ENCODE results near the gene ILKAP. TPM values are rescaled to one million over a fixed set of nuclear protein-coding genes. Genes with fewer than 3 reads are reported as not detected.

ILKAP gene
- total RNA-seq, 2 donors from 2014 or later: 22.8 to 44.8 TPM

DNA sequence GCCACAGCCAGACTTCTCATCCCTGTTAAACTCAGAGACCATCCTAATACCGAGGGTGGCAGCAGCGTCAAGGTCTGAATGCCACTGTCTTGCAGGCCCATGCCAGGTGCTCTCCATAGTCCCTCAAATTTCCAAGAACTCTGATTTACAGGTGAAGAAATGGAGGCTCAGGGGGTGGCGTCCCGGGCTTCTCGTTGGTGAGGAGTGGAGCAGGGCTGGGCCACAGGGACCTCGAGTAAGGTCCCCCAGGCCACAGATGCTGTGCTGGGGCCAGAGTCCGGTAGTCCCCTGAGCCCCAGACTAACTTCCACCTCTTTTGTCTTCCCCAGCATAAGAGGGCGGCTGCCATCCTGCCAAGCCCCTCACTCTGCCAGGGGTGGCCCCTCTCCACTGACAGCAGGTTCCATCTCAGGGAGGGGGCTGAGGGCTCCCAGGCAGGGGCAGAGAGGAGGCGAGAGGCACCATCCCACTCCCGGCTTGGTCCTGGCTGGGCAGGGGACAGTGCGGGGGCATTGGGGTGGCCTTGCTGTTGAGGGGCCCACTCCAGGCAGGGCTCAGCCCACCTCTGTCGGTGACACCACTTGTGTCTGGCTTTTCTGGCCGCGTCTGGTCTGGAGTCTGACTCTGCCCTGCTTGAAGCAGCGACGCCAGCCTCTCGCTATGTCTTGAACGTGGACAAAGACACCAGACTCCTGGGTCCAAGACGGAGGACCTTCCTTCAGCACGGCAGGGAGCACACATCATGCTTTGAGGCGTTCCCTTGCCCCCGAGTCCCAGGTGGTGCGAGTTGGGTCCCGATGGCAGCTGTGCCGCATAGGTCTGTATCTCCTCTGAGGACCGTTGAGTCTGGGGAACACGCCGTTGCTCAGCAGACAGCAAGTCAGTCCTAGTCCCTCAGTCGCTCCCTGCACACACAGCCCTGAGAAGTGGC is 80.9 kb downstream of the ILKAP start:
- Histone ChIP-seq H3K9me3 (no peaks in the 10 kb centered on the region), H3K27ac (no peak overlapping the region), H3K27me3 (no peaks in the 10 kb centered on the region), H3K4me1 (peaks cover 9% of the 10 kb centered on the region), H3K4me3 (no peak overlapping the region), H3K36me3 (replicated peaks in 1 of 2; ENCODE audit: insufficient read depth in 1 of 2, low read depth in 2 of 2) (no peaks in the 10 kb centered on the region)
- ATAC-seq (no peak), DNase-seq (no peak)
- TF ChIP-seq, protein P1, sequence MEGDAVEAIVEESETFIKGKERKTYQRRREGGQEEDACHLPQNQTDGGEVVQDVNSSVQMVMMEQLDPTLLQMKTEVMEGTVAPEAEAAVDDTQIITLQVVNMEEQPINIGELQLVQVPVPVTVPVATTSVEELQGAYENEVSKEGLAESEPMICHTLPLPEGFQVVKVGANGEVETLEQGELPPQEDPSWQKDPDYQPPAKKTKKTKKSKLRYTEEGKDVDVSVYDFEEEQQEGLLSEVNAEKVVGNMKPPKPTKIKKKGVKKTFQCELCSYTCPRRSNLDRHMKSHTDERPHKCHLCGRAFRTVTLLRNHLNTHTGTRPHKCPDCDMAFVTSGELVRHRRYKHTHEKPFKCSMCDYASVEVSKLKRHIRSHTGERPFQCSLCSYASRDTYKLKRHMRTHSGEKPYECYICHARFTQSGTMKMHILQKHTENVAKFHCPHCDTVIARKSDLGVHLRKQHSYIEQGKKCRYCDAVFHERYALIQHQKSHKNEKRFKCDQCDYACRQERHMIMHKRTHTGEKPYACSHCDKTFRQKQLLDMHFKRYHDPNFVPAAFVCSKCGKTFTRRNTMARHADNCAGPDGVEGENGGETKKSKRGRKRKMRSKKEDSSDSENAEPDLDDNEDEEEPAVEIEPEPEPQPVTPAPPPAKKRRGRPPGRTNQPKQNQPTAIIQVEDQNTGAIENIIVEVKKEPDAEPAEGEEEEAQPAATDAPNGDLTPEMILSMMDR (IDR thresholded peaks at IDR 0.05): no peak
- no peak for TF ChIP-seq POLR2A (IDR thresholded peaks at IDR 0.05)
- intact Hi-C loops (cut with DNase I): no loop called here
- 80 to 83% methylated on average over 1 to 29 of the region's 29 CpGs for WGBS, 2 donors

DNA sequence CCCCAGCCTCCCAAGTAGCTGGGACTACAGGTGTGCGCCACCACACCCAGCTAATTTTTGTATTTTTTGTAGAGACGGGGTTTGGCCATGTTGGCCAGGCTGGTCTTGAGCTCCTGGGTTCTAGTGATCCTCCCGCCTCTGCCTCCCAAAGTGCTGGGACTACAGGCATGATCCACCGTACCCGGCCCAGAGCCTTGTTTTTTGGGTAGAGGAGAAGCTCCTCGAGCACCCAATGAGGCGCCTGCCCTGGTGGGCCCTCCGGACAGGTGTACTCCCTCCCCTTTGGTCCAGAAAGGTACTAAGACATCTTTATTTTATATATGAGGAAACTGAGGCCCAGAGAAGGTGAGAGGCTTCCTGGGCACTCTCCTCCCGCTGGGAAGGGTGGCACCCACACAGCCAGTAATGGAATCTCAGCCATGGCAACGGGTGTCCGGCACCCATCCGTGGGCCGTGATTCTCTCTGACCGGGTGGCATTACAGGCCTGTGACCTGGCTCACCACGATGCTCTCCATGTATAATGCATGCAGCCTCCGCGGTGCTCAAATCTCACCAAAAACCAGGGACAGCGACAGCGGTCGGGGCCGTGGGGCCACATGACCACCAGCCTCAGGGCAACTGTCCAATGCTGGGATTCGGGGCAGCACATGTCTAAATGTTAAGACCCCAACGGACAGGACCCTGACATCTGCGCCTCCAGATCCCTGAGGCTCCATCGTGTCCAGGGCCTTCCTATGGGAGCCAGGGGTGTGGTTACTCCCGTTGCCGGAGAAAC is 81.8 kb downstream of the ILKAP start:
- H3K4me3 ChIP-seq: no peak overlapping the region
- no peaks in the 10 kb centered on the region for H3K36me3 ChIP-seq (replicated peaks in 1 of 2; ENCODE audit: insufficient read depth in 1 of 2, low read depth in 2 of 2)
- intact Hi-C loops (cut with DNase I): no loop called here
- no peaks in the 10 kb centered on the region for H3K27me3 ChIP-seq
- no peak for ATAC-seq
- no peak overlapping the region for H3K27ac ChIP-seq
- H3K4me1 ChIP-seq: peaks cover 9% of the 10 kb centered on the region
- 84 to 96% methylated on average over 10 to 25 of the region's 27 CpGs for whole genome bisulfite sequencing, 2 donors
- TF ChIP-seq, protein P1 (IDR thresholded peaks at IDR 0.05): no peak
- TF ChIP-seq POLR2A (IDR thresholded peaks at IDR 0.05): no peak
- no peak for DNase-seq
- H3K9me3 ChIP-seq: no peaks in the 10 kb centered on the region

DNA sequence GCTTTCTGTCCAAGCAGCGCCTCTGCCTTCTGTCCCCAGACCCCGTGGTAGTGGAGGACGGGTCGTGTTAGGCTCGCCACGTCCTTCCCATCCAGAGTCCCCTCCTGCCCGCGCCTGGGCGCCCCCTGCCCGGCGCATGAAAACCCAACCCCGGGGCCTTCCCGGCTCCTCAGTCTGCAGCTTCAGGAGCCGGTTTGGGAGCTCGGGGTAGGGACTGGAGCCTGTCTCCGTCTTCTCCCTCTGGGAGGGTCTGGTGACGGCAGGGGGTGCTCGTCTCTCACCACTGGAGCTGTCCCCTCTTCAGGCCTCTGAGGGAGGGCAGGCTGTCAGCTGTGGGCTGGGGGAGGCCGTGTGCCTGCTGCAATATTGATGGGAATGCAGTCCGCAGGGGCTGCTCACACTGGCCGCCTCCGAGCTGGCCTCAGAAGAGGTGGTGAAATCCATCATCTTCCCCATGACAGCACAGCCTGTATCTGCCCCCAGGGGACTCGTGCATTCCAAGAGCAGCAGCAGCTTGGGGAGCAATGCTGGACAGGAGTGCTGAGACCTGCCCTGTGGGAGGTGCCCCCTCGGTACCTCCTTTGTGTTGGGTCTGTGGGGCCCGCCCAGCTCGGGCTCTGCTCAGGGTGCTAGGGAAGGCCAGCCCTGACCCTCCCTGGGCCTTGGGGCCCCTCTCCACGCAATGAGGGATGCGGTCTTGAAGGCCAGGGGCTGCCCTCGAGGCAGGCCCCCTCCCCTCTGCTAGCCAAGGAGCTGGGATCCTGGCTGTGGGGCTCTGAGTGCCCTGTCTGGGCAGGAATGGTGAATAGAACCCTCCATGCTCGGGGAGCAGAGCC is 82.8 kb downstream of the ILKAP start:
- ATAC-seq (no peak), DNase-seq (no peak)
- no peaks in the 10 kb centered on the region for H3K9me3 ChIP-seq
- WGBS, 2 donors: 58 to 75% methylated on average over 13 to 30 of the region's 30 CpGs
- TF ChIP-seq POLR2A (IDR thresholded peaks at IDR 0.05): no peak
- TF ChIP-seq, protein P1 (IDR thresholded peaks at IDR 0.05): no peak
- H3K36me3 ChIP-seq (replicated peaks in 1 of 2; ENCODE audit: insufficient read depth in 1 of 2, low read depth in 2 of 2): no peaks in the 10 kb centered on the region
- no peak overlapping the region for H3K4me3 ChIP-seq
- no peaks in the 10 kb centered on the region for H3K27me3 ChIP-seq
- no peak overlapping the region for H3K27ac ChIP-seq
- H3K4me1 ChIP-seq: peaks cover 13% of the 10 kb centered on the region
- intact Hi-C loops (cut with DNase I): no loop called here

Other genes starting within 250 kb of the ILKAP start
- 10 to 100 TPM; 67.7 to 69.9 TPM for gene UBE2F, start 236.7 kb downstream of the ILKAP start, total RNA-seq
- 10 to 100 TPM; 18.5 to 32.4 TPM for gene SCLY, start 142.7 kb downstream of the ILKAP start, total RNA-seq
- not detected for gene ESPNL, start 103.4 kb downstream of the ILKAP start, total RNA-seq
- gene KLHL30, start 65.0 kb downstream of the ILKAP start, total RNA-seq: under 1 TPM; 0.26 to 0.66 TPM
- gene ERFE, start 44.7 kb downstream of the ILKAP start, total RNA-seq: under 1 TPM in 1 of 2 donors, not detected in 1; 0.66 TPM
- gene HES6, start 36.3 kb upstream of the ILKAP start, total RNA-seq: 10 to 100 TPM; 15.5 to 29.3 TPM
- gene PER2, start 84.9 kb upstream of the ILKAP start, total RNA-seq: 10 to 100 TPM; 10.9 to 21.8 TPM
- 10 to 100 TPM in 1 of 2 donors, 1 to 10 TPM in 1; 5.4 to 10.9 TPM for gene TRAF3IP1, start 116.8 kb upstream of the ILKAP start, total RNA-seq
- gene ASB1, start 223.2 kb upstream of the ILKAP start, total RNA-seq: 1 to 10 TPM; 6.6 to 9.9 TPM